HepG2 (cell line): ENCODE results near the gene SLC35B2. TPM values are rescaled to one million over a fixed set of nuclear protein-coding genes. Genes with fewer than 3 reads are reported as not detected.

ENCODE experiments used
- ASH2L ChIP-seq: fragments of 300-600, 200-600 bp; sonication (generic); IDR thresholded peaks from 2 replicates; pipeline ENCODE4 v1.7.0; 2017; ENCODE audit warnings: low read depth, mild to moderate bottlenecking, moderate library complexity, mixed read lengths, low read length; ENCODE audit not compliant: insufficient read length
- BCL6 ChIP-seq: IDR thresholded peaks from 2 replicates; pipeline ENCODE4 v1.6.1; 2016; ENCODE audit warnings: missing genetic modification reagents, missing compliant biosample characterization
- BHLHE40 ChIP-seq: IDR thresholded peaks from 2 replicates; pipeline ENCODE4 v1.6.1; 2011; ENCODE audit warnings: low read length, improper control_type of control experiment
- ESRRA ChIP-seq: sonication (generic); formaldehyde crosslinking; IDR thresholded peaks from 2 replicates; pipeline ENCODE4 v1.5.1; 2020; ENCODE audit warnings: mild to moderate bottlenecking, low read depth, missing genetic modification reagents
- MED13 ChIP-seq: sonication (generic); formaldehyde crosslinking; IDR thresholded peaks from 2 replicates; pipeline ENCODE4 v1.5.0; 2020; ENCODE audit warnings: missing genetic modification reagents
- MYC ChIP-seq: sonication (generic); formaldehyde crosslinking; IDR thresholded peaks from 2 replicates; pipeline ENCODE4 v1.9.0; 2021; ENCODE audit warnings: missing genetic modification reagents, borderline replicate concordance
- NONO ChIP-seq, 2 experiments: fragments of 450-650 bp in 1 of 2; sonication (generic) in 1 of 2; formaldehyde crosslinking in 1 of 2; IDR thresholded peaks in 1 of 2; conservative IDR thresholded peaks in 1 of 2; 2 replicates each; pipeline versions ENCODE4 v1.6.1 to v1.8.0; 2017 to 2022; ENCODE audit warnings: mild to moderate bottlenecking in 1 of 2, missing genetic modification reagents in 1 of 2, moderate library complexity in 1 of 2
- NRL ChIP-seq: sonication (generic); formaldehyde crosslinking; IDR thresholded peaks from 2 replicates; pipeline ENCODE4 v1.5.0; 2020; ENCODE audit warnings: missing genetic modification reagents, mild to moderate bottlenecking, moderate library complexity, borderline replicate concordance
- PAWR ChIP-seq: sonication (generic); formaldehyde crosslinking; IDR thresholded peaks from 2 replicates; pipeline ENCODE4 v1.4.0; 2020; ENCODE audit warnings: missing genetic modification reagents, mild to moderate bottlenecking, borderline replicate concordance
- POGZ ChIP-seq: sonication (generic); formaldehyde crosslinking; IDR thresholded peaks from 2 replicates; pipeline ENCODE4 v1.4.0; 2020; ENCODE audit warnings: mild to moderate bottlenecking, missing genetic modification reagents
- RBM22 ChIP-seq: fragments of 200-400 bp; formaldehyde crosslinking; optimal IDR thresholded peaks from 2 replicates; pipeline ENCODE3; 2017; ENCODE audit warnings: mild to moderate bottlenecking, low read length, moderate library complexity
- RERE ChIP-seq: IDR thresholded peaks from 2 replicates; pipeline ENCODE4 v1.6.1; 2016; ENCODE audit warnings: low read depth, missing genetic modification reagents, missing compliant biosample characterization
- ZBTB46 ChIP-seq: sonication (generic); formaldehyde crosslinking; IDR thresholded peaks from 2 replicates; pipeline ENCODE4 v1.4.0; 2020; ENCODE audit warnings: mild to moderate bottlenecking, missing genetic modification reagents, borderline replicate concordance
- ZC3H4 ChIP-seq: sonication (generic); formaldehyde crosslinking; IDR thresholded peaks from 2 replicates; pipeline ENCODE4 v1.4.0; 2020; ENCODE audit warnings: missing genetic modification reagents, borderline replicate concordance
- ZKSCAN5 ChIP-seq: sonication (generic); formaldehyde crosslinking; IDR thresholded peaks from 2 replicates; pipeline ENCODE4 v1.5.1; 2020; ENCODE audit warnings: mild to moderate bottlenecking, missing genetic modification reagents
- ZNF280D ChIP-seq: sonication (generic); formaldehyde crosslinking; IDR thresholded peaks from 2 replicates; pipeline ENCODE4 v1.5.1; 2020; ENCODE audit warnings: mild to moderate bottlenecking, missing genetic modification reagents
- ZNF343 ChIP-seq: sonication (generic); formaldehyde crosslinking; IDR thresholded peaks from 2 replicates; pipeline ENCODE4 v1.4.0; 2020; ENCODE audit warnings: mild to moderate bottlenecking, missing genetic modification reagents
- ZNF460 ChIP-seq: sonication (generic); formaldehyde crosslinking; IDR thresholded peaks from 2 replicates; pipeline ENCODE4 v1.5.1; 2020; ENCODE audit warnings: missing genetic modification reagents, mild to moderate bottlenecking, borderline replicate concordance
- ZNF569 ChIP-seq: sonication (generic); formaldehyde crosslinking; IDR thresholded peaks from 2 replicates; pipeline ENCODE4 v1.5.0; 2020; ENCODE audit warnings: mild to moderate bottlenecking, missing genetic modification reagents, moderate library complexity, borderline replicate concordance
- polyA plus RNA-seq, 8 experiments: library from polyadenylated mRNA; depleted of rRNA in 3 of 8; stranded (reverse) in 7 of 8; unstranded in 1 of 8; fragments of >200 nt; fragmentation: Illumina TruSeq in 4 of 8; extraction: Trizol in 4 of 8; gene quantifications; 2 replicates each; pipeline versions ENCODE4 v1.2.1 to v1.2.3, GENCODE V29; 2011 to 2016; ENCODE audit warnings: low read depth in 4 of 8, missing spikeins in 1 of 8, mixed read lengths in 1 of 8; ENCODE audit not compliant: insufficient read depth in 1 of 8
- total RNA-seq, 5 experiments: library from RNA; depleted of rRNA; stranded (reverse); fragments of >200 nt; fragmentation: Illumina TruSeq; extraction: Trizol; gene quantifications; 2 replicates each; pipeline ENCODE4 v1.2.3, GENCODE V29; 2016; ENCODE audit warnings: low read depth in 1 of 5

Gene SLC35B2
- total and polyA plus RNA-seq, 2 of the 13 experiments (the other 11 are each of a cell fraction or from before 2014, with no cell fraction given), result 61.1 to 148 TPM

- TF ChIP-seq RERE (CRISPR knock-in tag) (no peak), MYC (CRISPR knock-in tag) (no peak), BHLHE40 (no peak), MED13 (CRISPR knock-in tag) (no peak), PAWR (CRISPR knock-in tag) (no peak), ESRRA (CRISPR knock-in tag) (no peak), NRL (CRISPR knock-in tag) (peak; percentile 91), RBM22 (no peak), NONO (IDR thresholded peaks at IDR 0.05) (no peak), NONO (CRISPR knock-in tag; conservative IDR thresholded peaks at IDR 0.05) (no peak), ZNF343 (CRISPR knock-in tag) (no peak), ZKSCAN5 (CRISPR knock-in tag) (no peak), ZBTB46 (no peak), ZNF460 (no peak), ZC3H4 (CRISPR knock-in tag) (no peak), BCL6 (no peak), ASH2L (no peak), POGZ (CRISPR knock-in tag) (no peak), ZNF569 (CRISPR knock-in tag) (no peak), ZNF280D (CRISPR knock-in tag) (0 out of 2 replicates have a peak, but pooled peaks have one; percentile 28)
Measured at GRCh38 chr6:44217332-44218143, 39.8 kb downstream of the SLC35B2 start (continued).
